WTC11 (cell line): ENCODE results near the gene CACNA2D3. TPM values are rescaled to one million over a fixed set of nuclear protein-coding genes. Genes with fewer than 3 reads are reported as not detected.

Experiments
- ATAC-seq: fragments of 200-7000 bp; cut with Tn5 transposase; 2 replicates; pipeline ENCODE4 v1.10.0; 2021; ENCODE audit warnings: mild to moderate bottlenecking, moderate library complexity
- CTCF ChIA-PET: fragments of 300-600 bp; sonication (Branson Sonifier 250); formaldehyde crosslinking; loops from one replicate; lab custom pipeline; 2021; ENCODE audit warnings: antibody characterized with exemption; lab: Charles Lee
- POLR2A ChIA-PET: fragments of 350-600 bp; sonication (Branson Sonifier 250); formaldehyde crosslinking; loops from one replicate; lab custom pipeline; 2021; ENCODE audit warnings: antibody characterized with exemption; lab: Charles Lee
- DNase-seq: peaks from one replicate; pipeline ENCODE4 v3.0.0; 2021; ENCODE audit warnings: low spot score
- H3K27ac Mint-ChIP-seq: 2 replicates; pipeline ENCODE4 v1.8.0; 2021; ENCODE audit warnings: mixed read lengths
- H3K27me3 Mint-ChIP-seq: 2 replicates; pipeline ENCODE4 v1.8.0; 2021; ENCODE audit warnings: low read depth, mild to moderate bottlenecking, moderate library complexity, mixed read lengths
- H3K36me3 Mint-ChIP-seq: 2 replicates; pipeline ENCODE4 v1.8.0; 2021; ENCODE audit warnings: mixed read lengths
- H3K4me1 Mint-ChIP-seq: 2 replicates; pipeline ENCODE4 v1.8.0; 2022; ENCODE audit warnings: mixed read lengths
- H3K4me3 Mint-ChIP-seq: 2 replicates; pipeline ENCODE4 v1.8.0; 2021; ENCODE audit warnings: mild to moderate bottlenecking, moderate library complexity, mixed read lengths
- H3K9me3 Mint-ChIP-seq: 2 replicates; pipeline ENCODE4 v1.8.0; 2021; ENCODE audit warnings: mixed read lengths
- GABPB1 ChIP-seq: sonication (generic); formaldehyde crosslinking; IDR thresholded peaks from 2 replicates; pipeline ENCODE4 v1.8.1; 2023; ENCODE audit warnings: mild to moderate bottlenecking, missing genetic modification reagents
- MYBL2 ChIP-seq: sonication (generic); formaldehyde crosslinking; IDR thresholded peaks from 2 replicates; pipeline ENCODE4 v1.8.1; 2023; ENCODE audit warnings: mild to moderate bottlenecking, moderate library complexity, missing genetic modification reagents
- SP1 ChIP-seq: sonication (generic); formaldehyde crosslinking; conservative IDR thresholded peaks from 2 replicates; pipeline ENCODE4 v1.8.1; 2022; ENCODE audit warnings: missing genetic modification reagents
- ZNF396 ChIP-seq: fragments of 250-450 bp; sonication (Bioruptor Pico); IDR thresholded peaks from 2 replicates; pipeline ENCODE4 v1.8.0; 2021; ENCODE audit warnings: mild to moderate bottlenecking, moderate library complexity, borderline replicate concordance
- total RNA-seq: library from RNA; stranded (reverse); gene quantifications from 3 replicates; pipeline ENCODE4 v1.2.3, GENCODE V29; 2021
- TF ChIP-seq, protein P1 (sequence below): sonication (generic); formaldehyde crosslinking; IDR thresholded peaks from 2 replicates; pipeline ENCODE4 v1.8.1; 2022; ENCODE audit warnings: mild to moderate bottlenecking, moderate library complexity, missing genetic modification reagents
- TF ChIP-seq, protein P2 (sequence below): sonication (generic); formaldehyde crosslinking; IDR thresholded peaks from 2 replicates; pipeline ENCODE4 v1.8.1; 2023; ENCODE audit warnings: mild to moderate bottlenecking, missing genetic modification reagents, moderate library complexity
- TF ChIP-seq, protein P3 (sequence below): sonication (generic); formaldehyde crosslinking; IDR thresholded peaks from 2 replicates; pipeline ENCODE4 v1.8.1; 2023; ENCODE audit warnings: mild to moderate bottlenecking, missing genetic modification reagents
- TF ChIP-seq, protein P4 (sequence below): sonication (generic); formaldehyde crosslinking; IDR thresholded peaks from 2 replicates; pipeline ENCODE4 v1.8.1; 2023; ENCODE audit warnings: mild to moderate bottlenecking, missing genetic modification reagents, moderate library complexity
- TF ChIP-seq, protein P5 (sequence below): fragments of 250-450 bp; sonication (Bioruptor Pico); IDR thresholded peaks from 2 replicates; pipeline ENCODE4 v1.8.0; 2021; ENCODE audit warnings: mild to moderate bottlenecking
- TF ChIP-seq, protein P6 (sequence below): fragments of 250-450 bp; sonication (Bioruptor Pico); conservative IDR thresholded peaks from 2 replicates; pipeline ENCODE4 v1.9.0; 2021; ENCODE audit warnings: mild to moderate bottlenecking
- TF ChIP-seq, protein P7 (sequence below): sonication (generic); formaldehyde crosslinking; IDR thresholded peaks from 2 replicates; pipeline ENCODE4 v1.8.0; 2023; ENCODE audit warnings: mild to moderate bottlenecking, missing genetic modification reagents
- TF ChIP-seq, protein P8 (sequence below): fragments of 250-450 bp; sonication (Bioruptor Pico); IDR thresholded peaks from 2 replicates; pipeline ENCODE4 v1.9.0; 2021; ENCODE audit warnings: mild to moderate bottlenecking, borderline replicate concordance

CACNA2D3 gene
- total RNA-seq, 1 experiment from 2014 or later, result 5.0 TPM

DNA sequence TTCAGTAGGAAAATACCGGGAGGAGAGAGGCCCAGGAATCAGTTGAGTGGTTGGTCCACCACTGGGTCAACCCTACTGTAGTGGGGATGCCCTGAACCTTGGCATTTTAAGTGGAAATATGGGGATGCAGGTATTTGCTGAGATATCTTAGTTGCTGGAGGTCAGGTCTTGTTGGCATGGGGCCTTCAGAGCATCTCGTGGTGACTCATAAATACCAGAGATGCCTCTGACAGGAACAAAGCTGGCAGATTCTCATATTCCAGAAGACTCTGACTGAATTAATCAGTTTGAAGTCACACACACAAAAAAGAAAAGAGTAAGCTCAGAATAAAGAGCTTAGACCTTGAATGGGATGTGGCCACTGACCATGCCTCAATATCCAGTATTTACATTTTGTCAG, 91.6 kb downstream of the CACNA2D3 start:
- CTCF ChIA-PET, result interaction anchor here (0.6 kb wide), 1 partner anchor 39 kb away, joined by 3 read pairs; no protein-coding TSS in a partner anchor
- TF ChIP-seq, protein P1, sequence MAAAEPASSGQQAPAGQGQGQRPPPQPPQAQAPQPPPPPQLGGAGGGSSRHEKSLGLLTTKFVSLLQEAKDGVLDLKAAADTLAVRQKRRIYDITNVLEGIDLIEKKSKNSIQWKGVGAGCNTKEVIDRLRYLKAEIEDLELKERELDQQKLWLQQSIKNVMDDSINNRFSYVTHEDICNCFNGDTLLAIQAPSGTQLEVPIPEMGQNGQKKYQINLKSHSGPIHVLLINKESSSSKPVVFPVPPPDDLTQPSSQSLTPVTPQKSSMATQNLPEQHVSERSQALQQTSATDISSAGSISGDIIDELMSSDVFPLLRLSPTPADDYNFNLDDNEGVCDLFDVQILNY (CRISPR knock-in tag), result no peak
- TF ChIP-seq, protein P2, sequence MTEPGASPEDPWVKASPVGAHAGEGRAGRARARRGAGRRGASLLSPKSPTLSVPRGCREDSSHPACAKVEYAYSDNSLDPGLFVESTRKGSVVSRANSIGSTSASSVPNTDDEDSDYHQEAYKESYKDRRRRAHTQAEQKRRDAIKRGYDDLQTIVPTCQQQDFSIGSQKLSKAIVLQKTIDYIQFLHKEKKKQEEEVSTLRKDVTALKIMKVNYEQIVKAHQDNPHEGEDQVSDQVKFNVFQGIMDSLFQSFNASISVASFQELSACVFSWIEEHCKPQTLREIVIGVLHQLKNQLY (CRISPR knock-in tag), result no peak
- TF ChIP-seq ZNF396 (CRISPR knock-in tag) (no peak), MYBL2 (CRISPR knock-in tag) (no peak), GABPB1 (CRISPR knock-in tag) (no peak), SP1 (CRISPR knock-in tag) (no peak)
- TF ChIP-seq, protein P3, sequence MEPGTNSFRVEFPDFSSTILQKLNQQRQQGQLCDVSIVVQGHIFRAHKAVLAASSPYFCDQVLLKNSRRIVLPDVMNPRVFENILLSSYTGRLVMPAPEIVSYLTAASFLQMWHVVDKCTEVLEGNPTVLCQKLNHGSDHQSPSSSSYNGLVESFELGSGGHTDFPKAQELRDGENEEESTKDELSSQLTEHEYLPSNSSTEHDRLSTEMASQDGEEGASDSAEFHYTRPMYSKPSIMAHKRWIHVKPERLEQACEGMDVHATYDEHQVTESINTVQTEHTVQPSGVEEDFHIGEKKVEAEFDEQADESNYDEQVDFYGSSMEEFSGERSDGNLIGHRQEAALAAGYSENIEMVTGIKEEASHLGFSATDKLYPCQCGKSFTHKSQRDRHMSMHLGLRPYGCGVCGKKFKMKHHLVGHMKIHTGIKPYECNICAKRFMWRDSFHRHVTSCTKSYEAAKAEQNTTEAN, result no peak
- TF ChIP-seq, protein P4, sequence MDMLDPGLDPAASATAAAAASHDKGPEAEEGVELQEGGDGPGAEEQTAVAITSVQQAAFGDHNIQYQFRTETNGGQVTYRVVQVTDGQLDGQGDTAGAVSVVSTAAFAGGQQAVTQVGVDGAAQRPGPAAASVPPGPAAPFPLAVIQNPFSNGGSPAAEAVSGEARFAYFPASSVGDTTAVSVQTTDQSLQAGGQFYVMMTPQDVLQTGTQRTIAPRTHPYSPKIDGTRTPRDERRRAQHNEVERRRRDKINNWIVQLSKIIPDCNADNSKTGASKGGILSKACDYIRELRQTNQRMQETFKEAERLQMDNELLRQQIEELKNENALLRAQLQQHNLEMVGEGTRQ (CRISPR knock-in tag), result no peak
- TF ChIP-seq, protein P5, sequence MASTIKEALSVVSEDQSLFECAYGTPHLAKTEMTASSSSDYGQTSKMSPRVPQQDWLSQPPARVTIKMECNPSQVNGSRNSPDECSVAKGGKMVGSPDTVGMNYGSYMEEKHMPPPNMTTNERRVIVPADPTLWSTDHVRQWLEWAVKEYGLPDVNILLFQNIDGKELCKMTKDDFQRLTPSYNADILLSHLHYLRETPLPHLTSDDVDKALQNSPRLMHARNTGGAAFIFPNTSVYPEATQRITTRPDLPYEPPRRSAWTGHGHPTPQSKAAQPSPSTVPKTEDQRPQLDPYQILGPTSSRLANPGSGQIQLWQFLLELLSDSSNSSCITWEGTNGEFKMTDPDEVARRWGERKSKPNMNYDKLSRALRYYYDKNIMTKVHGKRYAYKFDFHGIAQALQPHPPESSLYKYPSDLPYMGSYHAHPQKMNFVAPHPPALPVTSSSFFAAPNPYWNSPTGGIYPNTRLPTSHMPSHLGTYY (CRISPR knock-in tag), result no peak
- TF ChIP-seq, protein P6, sequence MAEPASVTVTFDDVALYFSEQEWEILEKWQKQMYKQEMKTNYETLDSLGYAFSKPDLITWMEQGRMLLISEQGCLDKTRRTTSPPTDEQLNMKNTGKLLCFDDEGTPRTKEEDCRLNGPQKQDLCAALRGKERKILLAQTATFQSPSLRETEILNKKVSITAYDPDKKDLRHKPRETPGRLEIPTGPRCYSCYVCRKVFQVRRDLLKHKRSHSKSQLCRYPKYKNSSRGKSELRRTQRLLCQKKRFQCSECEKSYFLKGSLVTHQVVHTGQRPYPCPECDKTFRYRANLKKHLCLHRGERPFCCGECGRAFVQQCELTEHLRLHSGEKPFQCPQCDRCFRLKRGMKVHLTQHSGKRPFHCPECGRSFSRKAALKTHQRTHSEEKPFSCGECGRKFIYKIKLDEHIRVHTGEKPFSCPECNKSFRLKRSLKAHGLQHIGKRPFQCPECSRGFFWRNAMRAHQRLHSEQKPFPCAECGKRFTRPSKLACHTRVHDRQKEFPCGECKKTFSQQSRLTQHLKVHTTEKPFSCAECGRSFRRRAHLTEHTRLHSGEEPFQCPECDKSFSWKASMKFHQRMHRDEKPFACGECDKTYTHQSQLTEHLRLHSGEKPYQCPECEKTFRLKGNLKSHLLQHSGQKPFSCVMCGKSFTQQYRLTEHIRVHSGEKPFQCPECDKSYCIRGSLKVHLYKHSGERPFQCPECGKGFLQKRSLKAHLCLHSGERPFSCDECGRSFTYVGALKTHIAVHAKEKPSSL (CRISPR knock-in tag), result no peak
- TF ChIP-seq, protein P7, sequence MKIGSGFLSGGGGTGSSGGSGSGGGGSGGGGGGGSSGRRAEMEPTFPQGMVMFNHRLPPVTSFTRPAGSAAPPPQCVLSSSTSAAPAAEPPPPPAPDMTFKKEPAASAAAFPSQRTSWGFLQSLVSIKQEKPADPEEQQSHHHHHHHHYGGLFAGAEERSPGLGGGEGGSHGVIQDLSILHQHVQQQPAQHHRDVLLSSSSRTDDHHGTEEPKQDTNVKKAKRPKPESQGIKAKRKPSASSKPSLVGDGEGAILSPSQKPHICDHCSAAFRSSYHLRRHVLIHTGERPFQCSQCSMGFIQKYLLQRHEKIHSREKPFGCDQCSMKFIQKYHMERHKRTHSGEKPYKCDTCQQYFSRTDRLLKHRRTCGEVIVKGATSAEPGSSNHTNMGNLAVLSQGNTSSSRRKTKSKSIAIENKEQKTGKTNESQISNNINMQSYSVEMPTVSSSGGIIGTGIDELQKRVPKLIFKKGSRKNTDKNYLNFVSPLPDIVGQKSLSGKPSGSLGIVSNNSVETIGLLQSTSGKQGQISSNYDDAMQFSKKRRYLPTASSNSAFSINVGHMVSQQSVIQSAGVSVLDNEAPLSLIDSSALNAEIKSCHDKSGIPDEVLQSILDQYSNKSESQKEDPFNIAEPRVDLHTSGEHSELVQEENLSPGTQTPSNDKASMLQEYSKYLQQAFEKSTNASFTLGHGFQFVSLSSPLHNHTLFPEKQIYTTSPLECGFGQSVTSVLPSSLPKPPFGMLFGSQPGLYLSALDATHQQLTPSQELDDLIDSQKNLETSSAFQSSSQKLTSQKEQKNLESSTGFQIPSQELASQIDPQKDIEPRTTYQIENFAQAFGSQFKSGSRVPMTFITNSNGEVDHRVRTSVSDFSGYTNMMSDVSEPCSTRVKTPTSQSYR (CRISPR knock-in tag), result no peak
- TF ChIP-seq, protein P8, sequence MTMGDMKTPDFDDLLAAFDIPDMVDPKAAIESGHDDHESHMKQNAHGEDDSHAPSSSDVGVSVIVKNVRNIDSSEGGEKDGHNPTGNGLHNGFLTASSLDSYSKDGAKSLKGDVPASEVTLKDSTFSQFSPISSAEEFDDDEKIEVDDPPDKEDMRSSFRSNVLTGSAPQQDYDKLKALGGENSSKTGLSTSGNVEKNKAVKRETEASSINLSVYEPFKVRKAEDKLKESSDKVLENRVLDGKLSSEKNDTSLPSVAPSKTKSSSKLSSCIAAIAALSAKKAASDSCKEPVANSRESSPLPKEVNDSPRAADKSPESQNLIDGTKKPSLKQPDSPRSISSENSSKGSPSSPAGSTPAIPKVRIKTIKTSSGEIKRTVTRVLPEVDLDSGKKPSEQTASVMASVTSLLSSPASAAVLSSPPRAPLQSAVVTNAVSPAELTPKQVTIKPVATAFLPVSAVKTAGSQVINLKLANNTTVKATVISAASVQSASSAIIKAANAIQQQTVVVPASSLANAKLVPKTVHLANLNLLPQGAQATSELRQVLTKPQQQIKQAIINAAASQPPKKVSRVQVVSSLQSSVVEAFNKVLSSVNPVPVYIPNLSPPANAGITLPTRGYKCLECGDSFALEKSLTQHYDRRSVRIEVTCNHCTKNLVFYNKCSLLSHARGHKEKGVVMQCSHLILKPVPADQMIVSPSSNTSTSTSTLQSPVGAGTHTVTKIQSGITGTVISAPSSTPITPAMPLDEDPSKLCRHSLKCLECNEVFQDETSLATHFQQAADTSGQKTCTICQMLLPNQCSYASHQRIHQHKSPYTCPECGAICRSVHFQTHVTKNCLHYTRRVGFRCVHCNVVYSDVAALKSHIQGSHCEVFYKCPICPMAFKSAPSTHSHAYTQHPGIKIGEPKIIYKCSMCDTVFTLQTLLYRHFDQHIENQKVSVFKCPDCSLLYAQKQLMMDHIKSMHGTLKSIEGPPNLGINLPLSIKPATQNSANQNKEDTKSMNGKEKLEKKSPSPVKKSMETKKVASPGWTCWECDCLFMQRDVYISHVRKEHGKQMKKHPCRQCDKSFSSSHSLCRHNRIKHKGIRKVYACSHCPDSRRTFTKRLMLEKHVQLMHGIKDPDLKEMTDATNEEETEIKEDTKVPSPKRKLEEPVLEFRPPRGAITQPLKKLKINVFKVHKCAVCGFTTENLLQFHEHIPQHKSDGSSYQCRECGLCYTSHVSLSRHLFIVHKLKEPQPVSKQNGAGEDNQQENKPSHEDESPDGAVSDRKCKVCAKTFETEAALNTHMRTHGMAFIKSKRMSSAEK (CRISPR knock-in tag), result no peak

More for the DNA sequence above, 91.6 kb downstream of the CACNA2D3 start:
- no peak overlapping the region for H3K27ac Mint-ChIP-seq
- no peak overlapping the region for H3K4me3 Mint-ChIP-seq
- POLR2A ChIA-PET, result no interaction called here
- H3K9me3 Mint-ChIP-seq, result peaks cover 27% of the 10 kb centered on the region
- H3K36me3 Mint-ChIP-seq, result peaks cover 7% of the 10 kb centered on the region
- DNase-seq, result no peak
- no peak for ATAC-seq
- no peaks in the 10 kb centered on the region; the same call in 1 of the 2 replicates for H3K27me3 Mint-ChIP-seq
- peaks cover 3% of the 10 kb centered on the region; the same call in 1 of the 2 replicates for H3K4me1 Mint-ChIP-seq
